ENCODE results near the gene URGCP. TPM values are rescaled to one million over a fixed set of nuclear protein-coding genes. Genes with fewer than 3 reads are reported as not detected.

Gene URGCP
- total and polyA plus RNA-seq, 2 experiments from 2014 or later = 28.3 to 40.2 TPM

GRCh38 chr7:43937444-43937843 lies 31.0 kb upstream of the URGCP start:
- TF ChIP-seq CTCF (IDR thresholded peaks at IDR 0.05; ENCODE audit: low read depth, low read length) = no peak
- H3K36me3 ChIP-seq = no peaks in the 10 kb centered on the region
- DNase-seq (ENCODE audit: low read depth in 1 of 2, low spot score in 1 of 2) = no peak

GRCh38 chr7:43933902-43934560 lies 27.6 kb upstream of the URGCP start:
- no peaks in the 10 kb centered on the region for H3K4me1 ChIP-seq (ENCODE audit: low read depth)

More at GRCh38 chr7:43937444-43937843, 31.0 kb upstream of the URGCP start:
- H3K9me3 ChIP-seq (ENCODE audit: low read depth) = no peaks in the 10 kb centered on the region
- H3K4me3 ChIP-seq = no peak overlapping the region
- H3K4me1 ChIP-seq (ENCODE audit: low read depth) = no peaks in the 10 kb centered on the region
- no peak overlapping the region for H3K27ac ChIP-seq
- H3K27me3 ChIP-seq = no peaks in the 10 kb centered on the region

GRCh38 chr7:43931346-43931745 lies 24.9 kb upstream of the URGCP start:
- H3K4me1 ChIP-seq (ENCODE audit: low read depth) = no peaks in the 10 kb centered on the region
- H3K27me3 ChIP-seq = peaks cover 3% of the 10 kb centered on the region
- TF ChIP-seq CTCF (IDR thresholded peaks at IDR 0.05; ENCODE audit: low read depth, low read length) = no peak
- DNase-seq (ENCODE audit: low read depth in 1 of 2, low spot score in 1 of 2) = no peak
- H3K4me3 ChIP-seq = no peak overlapping the region
- no peaks in the 10 kb centered on the region for H3K36me3 ChIP-seq
- no peaks in the 10 kb centered on the region for H3K9me3 ChIP-seq (ENCODE audit: low read depth)
- no peak overlapping the region for H3K27ac ChIP-seq

More at GRCh38 chr7:43933902-43934560, 27.6 kb upstream of the URGCP start:
- no peak for DNase-seq (ENCODE audit: low read depth in 1 of 2, low spot score in 1 of 2)
- Histone ChIP-seq H3K27me3 (peaks cover 3% of the 10 kb centered on the region), H3K36me3 (no peaks in the 10 kb centered on the region), H3K4me3 (no peak overlapping the region), H3K27ac (no peak overlapping the region), H3K9me3 (ENCODE audit: low read depth) (no peaks in the 10 kb centered on the region)
- no peak for TF ChIP-seq CTCF (IDR thresholded peaks at IDR 0.05; ENCODE audit: low read depth, low read length)

- peaks cover 3% of the 10 kb centered on the region for H3K27me3 ChIP-seq
- no peaks in the 10 kb centered on the region for H3K4me1 ChIP-seq (ENCODE audit: low read depth)
- H3K36me3 ChIP-seq = no peaks in the 10 kb centered on the region
- H3K4me3 ChIP-seq = no peak overlapping the region
- DNase-seq (ENCODE audit: low read depth in 1 of 2, low spot score in 1 of 2) = no peak
- TF ChIP-seq CTCF (IDR thresholded peaks at IDR 0.05; ENCODE audit: low read depth, low read length) = no peak
- H3K27ac ChIP-seq = no peak overlapping the region
- no peaks in the 10 kb centered on the region for H3K9me3 ChIP-seq (ENCODE audit: low read depth)
Measured at GRCh38 chr7:43929529-43930457, 23.4 kb upstream of the URGCP start.

GRCh38 chr7:43927810-43928209 lies 21.4 kb upstream of the URGCP start:
- Histone ChIP-seq H3K4me3 (no peak overlapping the region), H3K27me3 (peaks cover 3% of the 10 kb centered on the region)

More at GRCh38 chr7:43927810-43928209, 21.4 kb upstream of the URGCP start:
- no peak for DNase-seq (ENCODE audit: low read depth in 1 of 2, low spot score in 1 of 2)
- Histone ChIP-seq H3K36me3 (no peaks in the 10 kb centered on the region), H3K4me1 (ENCODE audit: low read depth) (no peaks in the 10 kb centered on the region), H3K9me3 (ENCODE audit: low read depth) (no peaks in the 10 kb centered on the region), H3K27ac (no peak overlapping the region)
- no peak for TF ChIP-seq CTCF (IDR thresholded peaks at IDR 0.05; ENCODE audit: low read depth, low read length)
